ENCODE results near the gene SRGAP3.

GRCh38 chr3:9251055-9251786, 1.8 kb upstream of the SRGAP3 start:
- TF ChIP-seq, protein P1, sequence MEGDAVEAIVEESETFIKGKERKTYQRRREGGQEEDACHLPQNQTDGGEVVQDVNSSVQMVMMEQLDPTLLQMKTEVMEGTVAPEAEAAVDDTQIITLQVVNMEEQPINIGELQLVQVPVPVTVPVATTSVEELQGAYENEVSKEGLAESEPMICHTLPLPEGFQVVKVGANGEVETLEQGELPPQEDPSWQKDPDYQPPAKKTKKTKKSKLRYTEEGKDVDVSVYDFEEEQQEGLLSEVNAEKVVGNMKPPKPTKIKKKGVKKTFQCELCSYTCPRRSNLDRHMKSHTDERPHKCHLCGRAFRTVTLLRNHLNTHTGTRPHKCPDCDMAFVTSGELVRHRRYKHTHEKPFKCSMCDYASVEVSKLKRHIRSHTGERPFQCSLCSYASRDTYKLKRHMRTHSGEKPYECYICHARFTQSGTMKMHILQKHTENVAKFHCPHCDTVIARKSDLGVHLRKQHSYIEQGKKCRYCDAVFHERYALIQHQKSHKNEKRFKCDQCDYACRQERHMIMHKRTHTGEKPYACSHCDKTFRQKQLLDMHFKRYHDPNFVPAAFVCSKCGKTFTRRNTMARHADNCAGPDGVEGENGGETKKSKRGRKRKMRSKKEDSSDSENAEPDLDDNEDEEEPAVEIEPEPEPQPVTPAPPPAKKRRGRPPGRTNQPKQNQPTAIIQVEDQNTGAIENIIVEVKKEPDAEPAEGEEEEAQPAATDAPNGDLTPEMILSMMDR (IDR thresholded peaks at IDR 0.05) = no peak
- TF ChIP-seq JUN (CRISPR knock-in tag; IDR thresholded peaks at IDR 0.05) = no peak
- TF ChIP-seq, protein P2, sequence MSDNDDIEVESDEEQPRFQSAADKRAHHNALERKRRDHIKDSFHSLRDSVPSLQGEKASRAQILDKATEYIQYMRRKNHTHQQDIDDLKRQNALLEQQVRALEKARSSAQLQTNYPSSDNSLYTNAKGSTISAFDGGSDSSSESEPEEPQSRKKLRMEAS (CRISPR knock-in tag; IDR thresholded peaks at IDR 0.05) = no peak
- TF ChIP-seq, protein P3, sequence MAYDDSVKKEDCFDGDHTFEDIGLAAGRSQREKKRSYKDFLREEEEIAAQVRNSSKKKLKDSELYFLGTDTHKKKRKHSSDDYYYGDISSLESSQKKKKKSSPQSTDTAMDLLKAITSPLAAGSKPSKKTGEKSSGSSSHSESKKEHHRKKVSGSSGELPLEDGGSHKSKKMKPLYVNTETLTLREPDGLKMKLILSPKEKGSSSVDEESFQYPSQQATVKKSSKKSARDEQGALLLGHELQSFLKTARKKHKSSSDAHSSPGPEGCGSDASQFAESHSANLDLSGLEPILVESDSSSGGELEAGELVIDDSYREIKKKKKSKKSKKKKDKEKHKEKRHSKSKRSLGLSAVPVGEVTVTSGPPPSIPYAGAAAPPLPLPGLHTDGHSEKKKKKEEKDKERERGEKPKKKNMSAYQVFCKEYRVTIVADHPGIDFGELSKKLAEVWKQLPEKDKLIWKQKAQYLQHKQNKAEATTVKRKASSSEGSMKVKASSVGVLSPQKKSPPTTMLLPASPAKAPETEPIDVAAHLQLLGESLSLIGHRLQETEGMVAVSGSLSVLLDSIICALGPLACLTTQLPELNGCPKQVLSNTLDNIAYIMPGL (CRISPR knock-in tag; IDR thresholded peaks at IDR 0.05) = no peak
- TF ChIP-seq ATF2 (CRISPR knock-in tag; IDR thresholded peaks at IDR 0.05; ENCODE audit: borderline replicate concordance, low read depth) = no peak
- no peak for TF ChIP-seq ZNF121 (CRISPR knock-in tag; IDR thresholded peaks at IDR 0.05)
- no peak for TF ChIP-seq FOXJ3 (CRISPR knock-in tag; IDR thresholded peaks at IDR 0.05; ENCODE audit: borderline replicate concordance)

All from WTC11 (cell line).